K562 (cell line): ENCODE measurements around the gene CD69. TPM values are rescaled to one million over a fixed set of nuclear protein-coding genes. Genes with fewer than 3 reads are reported as not detected.

Experiments used
- ATAC-seq: fragments of 200-7000 bp; cut with Tn5 transposase; 3 replicates; pipeline ENCODE4 v1.9.1; 2020; ENCODE audit warnings: moderate library complexity
- BruUV-seq: library from RNA; stranded (reverse); fragments of 400-500 nt; replicated peaks from 2 replicates; lab custom pipeline; 2021; lab: Mats Ljungman, UMichigan
- CTCF ChIA-PET: fragments of 300-600 bp; formaldehyde crosslinking; extraction: SDS; loops from one replicate; lab custom pipeline; 2021; ENCODE audit warnings: low intra/inter-chr PET ratio; lab: Yijun Ruan, JAX
- POLR2A ChIA-PET: fragments of 300-600, 350-650 bp; sonication (Branson Sonifier 250); formaldehyde crosslinking; extraction: SDS; loops from one replicate; lab custom pipeline; 2021; ENCODE audit warnings: antibody characterized with exemption, inconsistent platforms; lab: Yijun Ruan, JAX
- DNase-seq, 4 experiments: peaks; one replicate each; pipeline versions ENCODE4 v3.0.0 to v3.0.0-alpha.2; 2011 to 2018; ENCODE audit warnings: low spot score in 3 of 4, mixed read lengths in 3 of 4; ENCODE audit errors: extremely low read depth in 1 of 4
- FAIRE-seq: peaks from 2 replicates; lab custom pipeline; 2011; peaks lifted over from hg19 to GRCh38; lab: Jason Lieb, UNC
- H2AFZ ChIP-seq: 2 replicates; pipeline ENCODE4 v1.6.0; 2011; ENCODE audit warnings: low read depth, low read length, control low read depth, inconsistent platforms
- H3K27ac ChIP-seq: fragments of 200-600 bp; 3 replicates; pipeline ENCODE4 v1.8.0; 2011; ENCODE audit warnings: low read depth, mild to moderate bottlenecking, control low read depth, inconsistent platforms, low read length, moderate library complexity, mixed read lengths; ENCODE audit errors: extremely low read depth
- H3K27me3 ChIP-seq, 2 experiments: fragments of 300-600 bp in 1 of 2; 2 replicates in 1 of 2; 3 replicates in 1 of 2; pipeline versions ENCODE4 v1.6.0 to v1.8.0; 2011; ENCODE audit warnings: inconsistent platforms in 2 of 2, low read length in 2 of 2, mild to moderate bottlenecking in 1 of 2, mixed read lengths in 1 of 2, moderate library complexity in 1 of 2; ENCODE audit not compliant: control insufficient read depth in 2 of 2, insufficient read depth in 2 of 2
- H3K36me3 ChIP-seq: fragments of 300-600 bp; 3 replicates; pipeline ENCODE4 v1.8.0; 2011; ENCODE audit warnings: mild to moderate bottlenecking, low read length, inconsistent platforms; ENCODE audit not compliant: control insufficient read depth, insufficient read depth
- H3K4me1 ChIP-seq, 2 experiments: fragments of 200-600 bp in 1 of 2; replicated peaks in 1 of 2; 2 replicates in 1 of 2; 3 replicates in 1 of 2; pipeline versions ENCODE4 v1.5.1 to v1.8.0; 2011; ENCODE audit warnings: inconsistent platforms in 2 of 2, low read length in 2 of 2, mild to moderate bottlenecking in 1 of 2, mixed read lengths in 1 of 2, moderate library complexity in 1 of 2; ENCODE audit not compliant: control insufficient read depth in 2 of 2, insufficient read depth in 2 of 2
- H3K4me2 ChIP-seq: 2 replicates; pipeline ENCODE4 v1.6.1; 2011; ENCODE audit warnings: low read length, control low read depth, inconsistent platforms, mixed read lengths; ENCODE audit not compliant: insufficient read depth
- H3K4me3 ChIP-seq: fragments of 200-600 bp; sonication (generic), shearing (Covaris generic); 2 replicates; pipeline ENCODE4 v1.5.1; 2016; ENCODE audit warnings: control low read depth, inconsistent platforms
- H3K79me2 ChIP-seq: fragments of 200-600 bp; 3 replicates; pipeline ENCODE4 v1.8.0; 2011; ENCODE audit warnings: low read length, inconsistent platforms; ENCODE audit not compliant: control insufficient read depth, insufficient read depth
- H3K9ac ChIP-seq, 2 experiments: 2 replicates each; pipeline versions ENCODE4 v1.6.0 to v1.6.1; 2011; ENCODE audit warnings: low read depth in 2 of 2, low read length in 2 of 2, control low read depth in 1 of 2, inconsistent platforms in 1 of 2, mild to moderate bottlenecking in 1 of 2, mixed read lengths in 1 of 2; ENCODE audit not compliant: insufficient read depth in 1 of 2
- H3K9me1 ChIP-seq: one replicate; pipeline ENCODE4 v1.6.0; 2011; ENCODE audit warnings: inconsistent platforms, mild to moderate bottlenecking, low read length, moderate library complexity; ENCODE audit not compliant: control insufficient read depth, insufficient read depth
- H3K9me3 ChIP-seq: replicated peaks from 2 replicates; pipeline ENCODE4 v1.5.1; 2011; ENCODE audit warnings: low read depth, low read length, inconsistent platforms; ENCODE audit not compliant: control insufficient read depth, insufficient read depth
- H4K20me1 ChIP-seq: replicated peaks from 2 replicates; pipeline ENCODE4 v1.6.1; 2011; ENCODE audit warnings: low read length, inconsistent platforms, mixed read lengths; ENCODE audit not compliant: control insufficient read depth, insufficient read depth
- CC2D1A ChIP-seq: fragments of 450-650 bp; IDR thresholded peaks from 2 replicates; pipeline ENCODE4 v1.6.1; 2017; ENCODE audit warnings: mild to moderate bottlenecking
- E2F5 ChIP-seq: sonication (generic); formaldehyde crosslinking; IDR thresholded peaks from 2 replicates; pipeline ENCODE4 v1.8.0; 2022; ENCODE audit warnings: mild to moderate bottlenecking, missing genetic modification reagents
- HOMEZ ChIP-seq: fragments of 250-450 bp; sonication (Bioruptor Pico); IDR thresholded peaks from 2 replicates; pipeline ENCODE4 v1.4.0; 2020; ENCODE audit warnings: mild to moderate bottlenecking, moderate library complexity
- JUND ChIP-seq, 2 experiments: IDR thresholded peaks; 2 replicates in 1 of 2; 3 replicates in 1 of 2; pipeline ENCODE4 v1.6.1; 2011; ENCODE audit warnings: borderline replicate concordance in 2 of 2, low read depth in 2 of 2, low read length in 2 of 2, improper control_type of control experiment in 1 of 2, missing biosample characterization in 1 of 2, missing genetic modification characterization in 1 of 2, missing genetic modification reagents in 1 of 2
- PHB2 ChIP-seq: fragments of 450-650 bp; IDR thresholded peaks from 2 replicates; pipeline ENCODE4 v1.6.1; 2017; ENCODE audit warnings: low read depth
- PREB ChIP-seq: sonication (generic); formaldehyde crosslinking; IDR thresholded peaks from 2 replicates; pipeline ENCODE4 v1.8.1; 2023; ENCODE audit warnings: mild to moderate bottlenecking, missing genetic modification reagents
- RBM25 ChIP-seq: fragments of 200-400 bp; formaldehyde crosslinking; IDR thresholded peaks from 2 replicates; pipeline ENCODE4 v1.6.1; 2018; ENCODE audit warnings: low read length, low read depth, moderate library complexity; ENCODE audit not compliant: severe bottlenecking
- SMARCB1 ChIP-seq: IDR thresholded peaks from 2 replicates; pipeline ENCODE4 v1.6.1; 2011; ENCODE audit warnings: improper control_type of control experiment, low read depth; ENCODE audit not compliant: insufficient read length
- TFAP4 ChIP-seq: sonication (generic); formaldehyde crosslinking; IDR thresholded peaks from 2 replicates; pipeline ENCODE4 v1.8.0; 2022; ENCODE audit warnings: missing genetic modification reagents, mild to moderate bottlenecking, moderate library complexity, borderline replicate concordance
- ZBTB7A ChIP-seq: IDR thresholded peaks from 2 replicates; pipeline ENCODE4 v1.6.1; 2011; ENCODE audit warnings: low read depth, mild to moderate bottlenecking, low read length, moderate library complexity, borderline replicate concordance; ENCODE audit not compliant: control insufficient read depth
- ZFP36 ChIP-seq: fragments of 150-350 bp; IDR thresholded peaks from 2 replicates; pipeline ENCODE4 v1.6.1; 2018; ENCODE audit warnings: low read length, low read depth; ENCODE audit not compliant: partially characterized antibody
- ZNF274 ChIP-seq: IDR thresholded peaks from 2 replicates; pipeline ENCODE4 v1.6.1; 2011; ENCODE audit warnings: low read depth, mild to moderate bottlenecking, low read length, moderate library complexity, borderline replicate concordance
- ZNF512 ChIP-seq: IDR thresholded peaks from 2 replicates; pipeline ENCODE4 v1.6.1; 2016; ENCODE audit warnings: missing genetic modification characterization, missing compliant biosample characterization
- WGBS: fragments of 100-300 bp; shearing (Covaris generic); methylation state at CpG from one replicate; pipeline ENCODE4 v1.1.6; 2016; ENCODE audit warnings: low coverage, mixed read lengths; ENCODE audit not compliant: insufficient coverage; ENCODE audit errors: missing lambda C conversion rate; 5-methylcytosine and 5-hydroxymethylcytosine counted together
- in situ Hi-C: fragments of 300-500 bp; cut with MboI; formaldehyde crosslinking; loops from 4 replicates; pipeline ENCODE4 v1.15.0; 2018; ENCODE audit warnings: inconsistent platforms, mixed read lengths
- intact Hi-C: fragments of 100-400 bp; cut with micrococcal nuclease; formaldehyde crosslinking; loops from 2 replicates; pipeline ENCODE4 v1.14.2; 2022
- polyA plus RNA-seq, 8 experiments: library from polyadenylated mRNA; depleted of rRNA in 4 of 8; stranded (reverse) in 5 of 8; unstranded in 3 of 8; fragments of >200 nt; fragmentation: Nextera tagmentation in 2 of 8; fragmentation: Illumina TruSeq in 1 of 8; extraction: Ambion mirVana in 2 of 8; extraction: Trizol in 1 of 8; gene quantifications; 2 replicates each; pipeline versions ENCODE4 v1.2.1 to v1.2.3, GENCODE V29; 2011 to 2014; ENCODE audit warnings: inconsistent platforms in 1 of 8, missing spikeins in 1 of 8
- total RNA-seq, 7 experiments: library from RNA; depleted of rRNA in 6 of 7; stranded (reverse); fragments of >200 nt in 6 of 7; fragmentation: Illumina TruSeq in 2 of 7; extraction: Trizol in 2 of 7; gene quantifications; 2 replicates each; pipeline versions ENCODE4 v1.2.1 to v1.2.3, GENCODE V29; 2011 to 2021; ENCODE audit warnings: low replicate concordance in 1 of 7

The CD69 gene
- total and polyA plus RNA-seq, 9 of the 15 experiments (the other 6 are each of a cell fraction or from before 2014, with no cell fraction given) = 11.7 to 243 (median 54.4) TPM

DNA sequence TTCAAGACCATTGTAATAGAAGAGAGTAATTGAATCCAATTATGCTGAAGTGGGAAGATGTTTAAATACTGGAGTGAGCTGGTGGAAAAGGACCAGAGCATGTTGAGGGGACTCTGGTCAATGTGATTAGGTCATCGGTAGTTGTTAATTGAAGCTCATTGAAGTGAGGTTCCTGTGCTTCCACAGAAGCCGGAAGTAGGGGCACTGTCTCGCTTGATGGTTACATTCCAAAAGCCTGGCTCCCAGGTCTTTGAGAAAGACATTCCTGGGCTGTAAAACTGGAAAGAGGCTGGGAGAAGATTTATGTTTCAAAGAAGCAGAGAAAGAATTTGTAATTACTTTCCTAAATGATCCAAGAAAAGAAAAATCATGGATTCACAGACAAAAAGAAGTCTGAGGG is 15.5 kb downstream of the CD69 start:
- no peaks in the 10 kb centered on the region for H3K9me3 ChIP-seq
- 85% methylated on average over 3 of the region's 3 CpGs for WGBS
- no peaks in the 10 kb centered on the region; the same call in 2 of the 3 replicates for H3K79me2 ChIP-seq
- H3K9ac ChIP-seq = no peak overlapping the region
- FAIRE-seq (no peak), DNase-seq (no peak), ATAC-seq (no peak)
- TF ChIP-seq PHB2 = no peak
- TF ChIP-seq CC2D1A = no peak
- TF ChIP-seq PREB (CRISPR knock-in tag) = no peak
- no peak for TF ChIP-seq ZNF274
- TF ChIP-seq JUND (IDR thresholded peaks at IDR 0.05; ENCODE audit: borderline replicate concordance, low read depth, low read length) = no peak
- TF ChIP-seq JUND (tag; IDR thresholded peaks at IDR 0.05; ENCODE audit: borderline replicate concordance, low read depth, low read length) = no peak
- TF ChIP-seq TFAP4 = no peak
- TF ChIP-seq HOMEZ (CRISPR knock-in tag) = no peak
- TF ChIP-seq RBM25 = no peak
- TF ChIP-seq ZBTB7A = no peak
- no peak for TF ChIP-seq ZFP36
- TF ChIP-seq SMARCB1 = no peak
- no peak for TF ChIP-seq ZNF512
- no peak for TF ChIP-seq E2F5
- intact Hi-C loops = loop anchor here (10.0 kb wide), 1 partner anchor 260 kb away; no protein-coding TSS in a partner anchor
- H3K27me3 ChIP-seq = no peaks in the 10 kb centered on the region
- H3K4me2 ChIP-seq = no peak overlapping the region
- H3K4me3 ChIP-seq = no peak overlapping the region
- no peaks in the 10 kb centered on the region for H3K36me3 ChIP-seq
- BruUV-seq = no TSS peak
- peaks cover 2% of the 10 kb centered on the region for H3K9me1 ChIP-seq
- in situ Hi-C loops = loop anchor here (5.0 to 10.0 kb wide), 2 partner anchors 180 to 397 kb away; no protein-coding TSS in a partner anchor
- no peaks in the 10 kb centered on the region for H4K20me1 ChIP-seq
- H3K4me1 ChIP-seq = peaks cover 4 to 9% of the 10 kb centered on the region in 2 experiments; a peak in 4 of 5 replicates
- H2AFZ ChIP-seq = no peak overlapping the region
- CTCF ChIA-PET = no interaction called here
- H3K27ac ChIP-seq = no peak overlapping the region
- POLR2A ChIA-PET = no interaction called here
